ENCODE data around the gene PM20D2. TPM values are rescaled to one million over a fixed set of nuclear protein-coding genes. Genes with fewer than 3 reads are reported as not detected.

Gene PM20D2
- total RNA-seq, 2 experiments from 2014 or later: 5.2 to 5.3 TPM

- intact Hi-C loops (cut with DNase I, micrococcal nuclease): loop anchor here (2.0 to 10.0 kb wide), 3 partner anchors 68 to 200 kb away; no protein-coding TSS in a partner anchor
- peaks cover 12% of the 10 kb centered on the region for H3K4me1 ChIP-seq (ENCODE audit: insufficient read depth, low read length)
- Mint-ChIP-seq H3K27me3 (no peaks in the 10 kb centered on the region), H3K4me1 (ENCODE audit: low read depth) (peaks cover 37% of the 10 kb centered on the region), H3K9me3 (no peaks in the 10 kb centered on the region), H3K27ac (peak overlapping the region; percentile 73), H3K4me3 (peak overlapping the region; percentile 92), H3K36me3 (ENCODE audit: low read depth) (peaks cover 26% of the 10 kb centered on the region)
- ChIA-PET CTCF (interaction anchor here (1.7 kb wide), 1 partner anchor 164 kb away, joined by 3 read pairs; no protein-coding TSS in a partner anchor), POLR2A (interaction anchor here (0.6 to 6.3 kb wide), 11 partner anchors 10 to 1363 kb away, joined by 3 to 212 read pairs (median 8); partner anchors contain the start of genes PNRC1, RNGTT, SRSF12 and UBE2J1)
- no peaks in the 10 kb centered on the region for H3K27me3 ChIP-seq (ENCODE audit: control insufficient read depth in 1 of 2, insufficient read depth in 2 of 2, low read length in 2 of 2)
- no peaks in the 10 kb centered on the region for H3K9me3 ChIP-seq (ENCODE audit: control insufficient read depth in 1 of 2, insufficient read depth in 1 of 2, low read length in 2 of 2)
- H3K27ac ChIP-seq (ENCODE audit: low read depth in 1 of 2, low read length in 2 of 2): no peak overlapping the region
- peaks cover 4% of the 10 kb centered on the region for H3K36me3 ChIP-seq (ENCODE audit: insufficient read depth, low read length)
- TF ChIP-seq CTCF (IDR thresholded peaks at IDR 0.05): no peak
- peak; percentile 28 for ATAC-seq (ENCODE audit: poor library complexity)
- peak overlapping the region; percentile 74 for H3K4me3 ChIP-seq (ENCODE audit: low read length)
- DNase-seq: peak in 9 of 14 experiments; percentile 6 to 60 (median 30)
These were observed 1.2 kb downstream of the PM20D2 start for GRCh38 chr6:89146718-89147700.

- Mint-ChIP-seq H3K27me3 (no peaks in the 10 kb centered on the region), H3K36me3 (ENCODE audit: low read depth) (peaks cover 26% of the 10 kb centered on the region), H3K4me3 (peak overlapping the region; percentile 74), H3K27ac (no peak overlapping the region), H3K4me1 (ENCODE audit: low read depth) (peaks cover 37% of the 10 kb centered on the region), H3K9me3 (no peaks in the 10 kb centered on the region)
- H3K4me3 ChIP-seq (ENCODE audit: low read length): no peak overlapping the region
- ATAC-seq (ENCODE audit: poor library complexity) (no peak), DNase-seq (peak in 1 of 14 experiments; percentile 4)
- ChIA-PET CTCF (interaction anchor here (1.7 kb wide), 1 partner anchor 166 kb away, joined by 3 read pairs; no protein-coding TSS in a partner anchor), POLR2A (interaction anchor here (0.6 to 6.3 kb wide), 3 partner anchors 9 to 1364 kb away, joined by 3 to 212 read pairs (median 15); partner anchors contain the start of gene PNRC1)
- intact Hi-C loops (cut with DNase I, micrococcal nuclease): loop anchor here (5.0 to 10.0 kb wide), 2 partner anchors 163 to 199 kb away; no protein-coding TSS in a partner anchor
- H3K27me3 ChIP-seq (ENCODE audit: control insufficient read depth in 1 of 2, insufficient read depth in 2 of 2, low read length in 2 of 2): no peaks in the 10 kb centered on the region
- H3K4me1 ChIP-seq (ENCODE audit: insufficient read depth, low read length): peaks cover 12% of the 10 kb centered on the region
- no peak for TF ChIP-seq CTCF (IDR thresholded peaks at IDR 0.05)
- H3K9me3 ChIP-seq (ENCODE audit: control insufficient read depth in 1 of 2, insufficient read depth in 1 of 2, low read length in 2 of 2): no peaks in the 10 kb centered on the region
- no peak overlapping the region for H3K27ac ChIP-seq (ENCODE audit: low read depth in 1 of 2, low read length in 2 of 2)
- H3K36me3 ChIP-seq (ENCODE audit: insufficient read depth, low read length): peaks cover 4% of the 10 kb centered on the region
These were observed 2.3 kb downstream of the PM20D2 start for GRCh38 chr6:89148016-89148750.

GRCh38 chr6:89154131-89154530, 8.3 kb downstream of the PM20D2 start:
- H3K27ac ChIP-seq (ENCODE audit: low read depth in 1 of 2, low read length in 2 of 2): no peak overlapping the region
- intact Hi-C loops (cut with DNase I, micrococcal nuclease): no loop called here
- no peaks in the 10 kb centered on the region for H3K9me3 ChIP-seq (ENCODE audit: control insufficient read depth in 1 of 2, insufficient read depth in 1 of 2, low read length in 2 of 2)
- ATAC-seq (ENCODE audit: poor library complexity) (no peak), DNase-seq (no peak)
- POLR2A ChIA-PET: interaction anchor here (0.6 to 1.2 kb wide), 2 partner anchors 8 to 75 kb away, joined by 3 read pairs; partner anchors contain the start of gene PM20D2
- no peak overlapping the region for H3K27ac Mint-ChIP-seq
- no peaks in the 10 kb centered on the region for H3K9me3 Mint-ChIP-seq
- peaks cover 17% of the 10 kb centered on the region for H3K36me3 ChIP-seq (ENCODE audit: insufficient read depth, low read length)
- peaks cover 44% of the 10 kb centered on the region for H3K36me3 Mint-ChIP-seq (ENCODE audit: low read depth)
- no peak for TF ChIP-seq CTCF (IDR thresholded peaks at IDR 0.05)
- no peaks in the 10 kb centered on the region for H3K4me1 ChIP-seq (ENCODE audit: insufficient read depth, low read length)
- H3K27me3 Mint-ChIP-seq: no peaks in the 10 kb centered on the region
- no peaks in the 10 kb centered on the region for H3K27me3 ChIP-seq (ENCODE audit: control insufficient read depth in 1 of 2, insufficient read depth in 2 of 2, low read length in 2 of 2)
- H3K4me1 Mint-ChIP-seq (ENCODE audit: low read depth): peaks cover 4% of the 10 kb centered on the region
- CTCF ChIA-PET: interaction anchor here (0.6 kb wide), 1 partner anchor 78 kb away, joined by 3 read pairs; no protein-coding TSS in a partner anchor
- H3K4me3 Mint-ChIP-seq: no peak overlapping the region
- no peak overlapping the region for H3K4me3 ChIP-seq (ENCODE audit: low read length)
